K562 (cell line): ENCODE results near the gene IQCN. TPM values are rescaled to one million over a fixed set of nuclear protein-coding genes. Genes with fewer than 3 reads are reported as not detected.
A peak's percentile ranks its signal among the peaks of the same experiment; 100 is the strongest.

Experiments used
- BCLAF1 ChIP-seq, 2 experiments: fragments of 450-650 bp in 1 of 2; IDR thresholded peaks; 2 replicates each; pipeline ENCODE4 v1.6.1; 2011 to 2017; ENCODE audit warnings: low read depth in 2 of 2, antibody characterized with exemption in 1 of 2, borderline replicate concordance in 1 of 2, low read length in 1 of 2, mild to moderate bottlenecking in 1 of 2, mixed read lengths in 1 of 2; ENCODE audit not compliant: control insufficient read depth in 1 of 2
- BRF2 ChIP-seq: IDR thresholded peaks from 3 replicates; pipeline ENCODE4 v1.6.1; 2011; ENCODE audit warnings: borderline replicate concordance, mild to moderate bottlenecking; ENCODE audit not compliant: insufficient read length, insufficient read depth
- CREB5 ChIP-seq: fragments of 250-450 bp; sonication (Bioruptor Pico); IDR thresholded peaks from 2 replicates; pipeline ENCODE4 v1.5.0; 2020; ENCODE audit warnings: mild to moderate bottlenecking
- ESRRB ChIP-seq: fragments of 250-450 bp; sonication (Bioruptor Pico); IDR thresholded peaks from 2 replicates; pipeline ENCODE4 v1.5.0; 2020; ENCODE audit warnings: mild to moderate bottlenecking, moderate library complexity, borderline replicate concordance
- FOSL1 ChIP-seq: fragments of 200-800 bp; sonication (Bioruptor generic); conservative IDR thresholded peaks from 2 replicates; pipeline ENCODE4 v1.6.1; 2016; ENCODE audit warnings: missing genetic modification characterization, missing compliant biosample characterization
- HIVEP1 ChIP-seq: fragments of 250-450 bp; sonication (Bioruptor Pico); IDR thresholded peaks from 2 replicates; pipeline ENCODE4 v1.4.0; 2020; ENCODE audit warnings: mild to moderate bottlenecking
- HMGN3 ChIP-seq: IDR thresholded peaks from 2 replicates; pipeline ENCODE4 v1.6.1; 2011; ENCODE audit warnings: borderline replicate concordance, low read depth, mild to moderate bottlenecking, mixed read lengths, low read length; ENCODE audit not compliant: insufficient read length; ENCODE audit errors: extremely low read depth
- JUNB ChIP-seq: fragments of 450-650 bp; formaldehyde crosslinking; conservative IDR thresholded peaks from 2 replicates; pipeline ENCODE4 v1.4.0; 2020; ENCODE audit warnings: mild to moderate bottlenecking
- KDM1A ChIP-seq, 2 experiments: fragments of 450-650 bp; IDR thresholded peaks; 2 replicates each; pipeline ENCODE4 v1.6.1; 2016; ENCODE audit warnings: mild to moderate bottlenecking in 2 of 2
- NCOA2 ChIP-seq, 2 experiments: fragments of 450-650 bp; IDR thresholded peaks; 2 replicates each; pipeline ENCODE4 v1.6.1; 2018; ENCODE audit warnings: mild to moderate bottlenecking in 2 of 2, moderate library complexity in 1 of 2; ENCODE audit not compliant: partially characterized antibody in 2 of 2
- NFIX ChIP-seq: fragments of 250-450 bp; sonication (Bioruptor Pico); IDR thresholded peaks from 2 replicates; pipeline ENCODE4 v1.4.0; 2020; ENCODE audit warnings: low read depth, mild to moderate bottlenecking, moderate library complexity
- SP2 ChIP-seq: IDR thresholded peaks from 2 replicates; pipeline ENCODE4 v1.6.1; 2011; ENCODE audit warnings: mild to moderate bottlenecking, low read depth, low read length, moderate library complexity; ENCODE audit not compliant: poor library complexity, severe bottlenecking; ENCODE audit errors: extremely low read depth
- SRF ChIP-seq, 2 experiments: fragments of 250-450, 450-650 bp in 1 of 2; sonication (Bioruptor Pico) in 1 of 2; sonication (generic) in 1 of 2; formaldehyde crosslinking; IDR thresholded peaks; 2 replicates each; pipeline versions ENCODE4 v1.5.0 to v1.5.1; 2020 to 2022; ENCODE audit warnings: mild to moderate bottlenecking in 1 of 2, missing genetic modification reagents in 1 of 2
- ZBED1 ChIP-seq: IDR thresholded peaks from 2 replicates; pipeline ENCODE4 v1.6.1; 2014
- ZBTB5 ChIP-seq: fragments of 450-650 bp; IDR thresholded peaks from 2 replicates; pipeline ENCODE4 v1.6.1; 2017; ENCODE audit warnings: antibody characterized with exemption
- ZNF512 ChIP-seq: IDR thresholded peaks from 2 replicates; pipeline ENCODE4 v1.6.1; 2016; ENCODE audit warnings: missing genetic modification characterization, missing compliant biosample characterization
- ZNF589 ChIP-seq: fragments of 200-800 bp; sonication (Bioruptor generic); IDR thresholded peaks from 2 replicates; pipeline ENCODE4 v1.6.1; 2016; ENCODE audit warnings: low read depth, missing genetic modification characterization, missing compliant biosample characterization
- ZNF764 ChIP-seq: fragments of 250-450 bp; sonication (Bioruptor Pico); IDR thresholded peaks from 2 replicates; pipeline ENCODE4 v1.4.0; 2020; ENCODE audit warnings: low read depth, mild to moderate bottlenecking, moderate library complexity
- polyA plus RNA-seq, 8 experiments: library from polyadenylated mRNA; depleted of rRNA in 4 of 8; stranded (reverse) in 5 of 8; unstranded in 3 of 8; fragments of >200 nt; fragmentation: Nextera tagmentation in 2 of 8; fragmentation: Illumina TruSeq in 1 of 8; extraction: Ambion mirVana in 2 of 8; extraction: Trizol in 1 of 8; gene quantifications; 2 replicates each; pipeline versions ENCODE4 v1.2.1 to v1.2.3, GENCODE V29; 2011 to 2014; ENCODE audit warnings: inconsistent platforms in 1 of 8, missing spikeins in 1 of 8
- total RNA-seq, 7 experiments: library from RNA; depleted of rRNA in 6 of 7; stranded (reverse); fragments of >200 nt in 6 of 7; fragmentation: Illumina TruSeq in 2 of 7; extraction: Trizol in 2 of 7; gene quantifications; 2 replicates each; pipeline versions ENCODE4 v1.2.1 to v1.2.3, GENCODE V29; 2011 to 2021; ENCODE audit warnings: low replicate concordance in 1 of 7

IQCN gene
- total and polyA plus RNA-seq, 9 of the 15 experiments (the other 6 are each of a cell fraction or from before 2014, with no cell fraction given): 0.01 to 0.07 (median 0.04) TPM; not detected in 3

- TF ChIP-seq SP2: no peak
- no peak for TF ChIP-seq ZNF764 (CRISPR knock-in tag)
- TF ChIP-seq ZNF512 (tag): no peak
- TF ChIP-seq FOSL1 (tag): peak; percentile 96
- no peak for TF ChIP-seq ESRRB (CRISPR knock-in tag)
- TF ChIP-seq NFIX (CRISPR knock-in tag): no peak
- no peak; a peak in 1 of 4 replicates for TF ChIP-seq SRF (CRISPR knock-in tag; IDR thresholded peaks at IDR 0.05)
- 0 out of 2 replicates have a peak, but pooled peaks have one; percentile 41 for TF ChIP-seq JUNB
- peak; percentile 39 to 55; a peak in 1 of 4 replicates for TF ChIP-seq KDM1A (IDR thresholded peaks at IDR 0.05)
- TF ChIP-seq BCLAF1 (IDR thresholded peaks at IDR 0.05; ENCODE audit: borderline replicate concordance in 1 of 2, control insufficient read depth in 1 of 2, low read depth in 2 of 2, low read length in 1 of 2): no peak
- no peak for TF ChIP-seq NCOA2 (IDR thresholded peaks at IDR 0.05; ENCODE audit: partially characterized antibody in 2 of 2)
- peak; percentile 90 for TF ChIP-seq HMGN3
- TF ChIP-seq HIVEP1 (CRISPR knock-in tag): no peak
- no peak for TF ChIP-seq ZBED1
- no peak for TF ChIP-seq BRF2
- TF ChIP-seq CREB5 (CRISPR knock-in tag): no peak
- 0 out of 2 replicates have a peak, but pooled peaks have one; percentile 17 for TF ChIP-seq ZBTB5
- TF ChIP-seq ZNF589: no peak
These were observed 617 bp upstream of the IQCN start (continued) for GRCh38 chr19:18274781-18275356.
